K562 treated with DMSO at 1 percent for 48 hours (cell line): ENCODE results near the gene GJA10. TPM values are rescaled to one million over a fixed set of nuclear protein-coding genes. Genes with fewer than 3 reads are reported as not detected.

Experiments used
- total RNA-seq: library from RNA; unstranded; fragments of 300-600 nt; gene quantifications from 2 replicates; pipeline ENCODE4 v1.2.3, GENCODE V29; 2022; ENCODE audit warnings: low replicate concordance; ENCODE audit errors: extremely low read depth

The GJA10 gene
- total RNA-seq: not detected in 2 replicates

GRCh38 chr6:89894169-89894568, at the start of gene GJA10:
Gene GJA10, plus strand, starts transcription at chr6:89894469. Its CDS starts 0 bp downstream, at chr6:89894469.

Other genes with a start within 250 kb of the GJA10 start
- gene MDN1, start 74.7 kb upstream of the GJA10 start, total RNA-seq: not detected in 2 replicates
- not detected in 2 replicates for gene CASP8AP2, start 64.6 kb upstream of the GJA10 start, total RNA-seq